GM21717 (cell line): ENCODE data around the gene UBA5.

Experiments used
- ATAC-seq: cut with Tn5 transposase; IDR thresholded peaks from one replicate; pipeline ENCODE4 v1.9.1; 2021; ENCODE audit warnings: mild to moderate bottlenecking, moderate library complexity; ENCODE audit not compliant: unreplicated experiment

The UBA5 gene

GRCh38 chr3:132713977-132714727 lies 54.0 kb downstream of the UBA5 start:
- ATAC-seq: no peak

- no peak for ATAC-seq
Measured at GRCh38 chr3:132716372-132716771, 56.2 kb downstream of the UBA5 start.

- no peak for ATAC-seq
Measured at GRCh38 chr3:132720228-132720627, 60.1 kb downstream of the UBA5 start.

- ATAC-seq: no peak
Measured at GRCh38 chr3:132721479-132722164, 61.5 kb downstream of the UBA5 start.

GRCh38 chr3:132722165-132723023 lies 62.3 kb downstream of the UBA5 start, which contains the start of gene NPHP3:
Gene NPHP3 (minus strand): TSS chr3:132722409. CDS start chr3:132722355, 54 bp downstream.
- ATAC-seq: peak; percentile 79

- peak; percentile 18 for ATAC-seq
Measured at GRCh38 chr3:132723024-132723950, 63.2 kb downstream of the UBA5 start.

- no peak for ATAC-seq
Measured at GRCh38 chr3:132726341-132726823, 66.3 kb downstream of the UBA5 start.
